ENCODE results near the gene ADGRG4. TPM values are rescaled to one million over a fixed set of nuclear protein-coding genes. Genes with fewer than 3 reads are reported as not detected.

Gene ADGRG4
- polyA plus RNA-seq, 2 of the 4 experiments (the other 2 are of a cell fraction): not detected

GRCh38 chrX:136390921-136391320 is 90.2 kb downstream of the ADGRG4 start (continued):
- TF ChIP-seq TP53 (CRISPR knock-in tag; IDR thresholded peaks at IDR 0.05) (no peak), JUN (IDR thresholded peaks at IDR 0.05) (no peak), FOSB (CRISPR knock-in tag; IDR thresholded peaks at IDR 0.05) (no peak), POLR2A (IDR thresholded peaks at IDR 0.05; ENCODE audit: low read length) (no peak)

GRCh38 chrX:136395271-136395670 is 94.5 kb downstream of the ADGRG4 start:
- no peak for TF ChIP-seq ZC3H11A (IDR thresholded peaks at IDR 0.05)
- no peak for TF ChIP-seq SMC3 (IDR thresholded peaks at IDR 0.05)
- peak; percentile 38 for TF ChIP-seq MAFK (IDR thresholded peaks at IDR 0.05; ENCODE audit: partially characterized antibody)
- TF ChIP-seq RCOR1 (IDR thresholded peaks at IDR 0.05; ENCODE audit: low read depth, low read length): no peak
- TF ChIP-seq RNF2 (IDR thresholded peaks at IDR 0.05; ENCODE audit: borderline replicate concordance, low read depth): no peak
- DNase-seq (ENCODE audit: low read depth in 1 of 2, low spot score in 1 of 2): no peak
- Histone ChIP-seq H3K4me1 (0 out of 3 replicates have a peak, but pooled peaks cover 3% of the 10 kb centered on the region), H3K27ac (no peak overlapping the region), H3K4me3 (no peak overlapping the region), H3K4me2 (no peak overlapping the region), H3K9me3 (no peaks in the 10 kb centered on the region)
- ChIA-PET POLR2A (no interaction called here), CTCF (no interaction called here)
- 11% methylated on average over 3 of the region's 3 CpGs for WGBS (ENCODE audit: missing lambda C conversion rate)
- no peak for ATAC-seq
- no peak for FAIRE-seq

- ATAC-seq: peak in 1 of 2 experiments; percentile 44; a peak in 1 of 6 replicates
- TF ChIP-seq EHF (CRISPR knock-in tag; IDR thresholded peaks at IDR 0.05) (no peak), BHLHE40 (IDR thresholded peaks at IDR 0.05; ENCODE audit: low read depth, low read length) (no peak), HOXB5 (CRISPR knock-in tag; IDR thresholded peaks at IDR 0.05) (no peak), HMGXB4 (CRISPR knock-in tag; IDR thresholded peaks at IDR 0.05; ENCODE audit: borderline replicate concordance) (no peak), PBX3 (IDR thresholded peaks at IDR 0.05) (no peak), EP300 (IDR thresholded peaks at IDR 0.05) (no peak), NPAS2 (CRISPR knock-in tag; IDR thresholded peaks at IDR 0.05; ENCODE audit: borderline replicate concordance) (no peak), CTCF (IDR thresholded peaks at IDR 0.05) (0 out of 3 replicates have a peak, but pooled peaks have one; percentile 8), HES2 (IDR thresholded peaks at IDR 0.05) (no peak), FOSB (CRISPR knock-in tag; IDR thresholded peaks at IDR 0.05) (no peak), FOSL2 (IDR thresholded peaks at IDR 0.05) (no peak), FOSL2 (CRISPR knock-in tag; IDR thresholded peaks at IDR 0.05) (peak; percentile 37), REST (IDR thresholded peaks at IDR 0.05) (no peak), RAD21 (conservative IDR thresholded peaks at IDR 0.05 in 1 of 2, IDR thresholded peaks at IDR 0.05 in 1 of 2) (peak in 1 of 2 experiments; percentile 28; a peak in 1 of 5 replicates)
- Histone ChIP-seq H3K4me2 (0 out of 3 replicates have a peak overlapping the region, but pooled peaks have one; percentile 14), H3K27ac (no peak overlapping the region), H3K9me3 (no peaks in the 10 kb centered on the region), H3K4me3 (no peak overlapping the region), H3K4me1 (0 out of 3 replicates have a peak, but pooled peaks cover 3% of the 10 kb centered on the region)
- DNase-seq (ENCODE audit: low read depth in 1 of 2, low spot score in 1 of 2): peak in 1 of 2 experiments; percentile 32
- 12% methylated on average over 4 of the region's 4 CpGs for WGBS (ENCODE audit: missing lambda C conversion rate)
- ChIA-PET POLR2A (no interaction called here), CTCF (interaction anchor here (1.0 to 1.3 kb wide), 3 partner anchors 13 to 180 kb away, joined by 3 read pairs; no protein-coding TSS in a partner anchor)
- no peak for FAIRE-seq
Measured at GRCh38 chrX:136397001-136397400, 96.2 kb downstream of the ADGRG4 start.
